RPMI8226 (cell line): ENCODE data around the gene MAP3K19.
A peak's percentile ranks its signal among the peaks of the same experiment; 100 is the strongest.
"Not testable (repeated sequence)": the region's sequence is repeated elsewhere in the genome, so short reads cannot be mapped to it uniquely, and the experiment has no call there.

Source experiments
- DNase-seq: peaks from one replicate; pipeline ENCODE4 v3.0.0-alpha.2; 2015

The MAP3K19 gene

DNA sequence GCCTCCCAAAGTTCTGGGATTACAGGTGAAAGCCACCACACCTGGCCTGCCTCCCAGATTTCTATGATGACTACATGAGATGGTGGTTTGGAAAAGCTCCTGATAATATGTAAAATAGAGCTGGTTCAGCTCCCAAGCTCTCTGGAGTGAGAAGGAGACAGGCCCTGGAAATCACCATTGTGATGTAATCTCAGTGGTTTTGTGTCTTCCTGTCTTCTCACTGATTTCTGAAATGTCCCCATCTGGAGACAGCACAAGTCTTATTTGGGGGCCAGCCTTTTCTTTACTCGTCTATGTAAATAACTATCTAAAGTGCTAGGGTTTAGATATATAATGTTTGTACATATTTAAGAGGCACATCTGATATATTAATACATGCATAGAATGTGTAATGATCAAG is 64.6 kb downstream of the MAP3K19 start:
- no peak for DNase-seq

DNA sequence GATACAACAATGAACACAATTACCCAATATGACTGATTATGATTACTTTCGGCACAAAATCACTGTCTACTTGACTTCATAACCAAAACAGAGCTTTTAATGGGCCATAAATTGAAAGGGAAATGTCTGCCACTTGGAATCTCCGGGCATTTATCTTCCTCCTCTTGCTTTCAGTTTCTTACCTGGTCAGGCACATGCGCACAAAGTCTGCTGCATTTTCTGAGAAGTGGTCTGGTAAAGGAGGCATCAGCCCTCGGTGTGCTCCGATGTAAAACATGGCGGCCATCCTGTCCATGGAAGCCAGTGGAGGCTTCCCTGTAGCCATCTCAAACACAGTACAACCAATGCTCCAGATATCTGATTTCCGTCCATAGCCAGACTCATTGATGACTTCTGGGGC is 66.6 kb downstream of the MAP3K19 start:
- no peak for DNase-seq

DNA sequence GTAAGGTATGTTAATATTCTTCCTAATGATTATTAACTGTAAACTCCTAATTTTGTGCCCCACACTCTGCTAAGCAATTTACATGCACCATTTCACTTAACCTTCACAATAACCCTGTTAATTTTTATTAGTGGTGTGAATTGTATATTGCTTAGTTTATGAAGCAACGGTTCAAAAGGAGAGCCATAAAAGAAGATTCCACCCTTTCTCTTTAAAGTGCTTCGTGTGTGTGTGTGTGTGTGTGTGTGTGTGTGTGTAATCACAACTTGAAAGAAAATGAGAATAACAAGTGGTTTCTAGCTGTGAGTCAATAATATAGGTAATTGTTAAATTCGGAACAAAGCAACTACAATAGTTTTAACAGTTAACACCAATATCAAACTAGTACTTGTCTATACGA is 68.0 kb downstream of the MAP3K19 start:
- DNase-seq, result no peak

DNA sequence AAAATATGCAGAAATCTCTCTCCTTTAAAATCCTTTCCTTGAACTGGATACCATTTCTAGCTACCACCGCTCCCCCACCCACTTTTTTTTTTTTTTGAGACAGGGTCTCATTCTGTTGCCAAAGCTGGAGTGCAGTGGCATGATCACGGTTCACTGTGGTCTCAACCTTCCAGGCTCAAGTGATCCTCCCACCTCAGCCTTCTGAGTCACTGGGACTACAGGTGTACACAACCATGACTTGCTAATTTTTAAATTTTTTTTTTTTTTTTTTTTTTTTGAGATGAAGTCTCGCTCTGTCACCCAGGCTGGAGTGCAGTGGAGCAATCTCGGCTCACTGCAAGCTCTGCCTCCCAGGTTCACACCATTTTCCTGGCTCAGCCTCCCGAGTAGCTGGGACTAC is 70.1 kb downstream of the MAP3K19 start:
- DNase-seq, result peak; percentile 53

DNA sequence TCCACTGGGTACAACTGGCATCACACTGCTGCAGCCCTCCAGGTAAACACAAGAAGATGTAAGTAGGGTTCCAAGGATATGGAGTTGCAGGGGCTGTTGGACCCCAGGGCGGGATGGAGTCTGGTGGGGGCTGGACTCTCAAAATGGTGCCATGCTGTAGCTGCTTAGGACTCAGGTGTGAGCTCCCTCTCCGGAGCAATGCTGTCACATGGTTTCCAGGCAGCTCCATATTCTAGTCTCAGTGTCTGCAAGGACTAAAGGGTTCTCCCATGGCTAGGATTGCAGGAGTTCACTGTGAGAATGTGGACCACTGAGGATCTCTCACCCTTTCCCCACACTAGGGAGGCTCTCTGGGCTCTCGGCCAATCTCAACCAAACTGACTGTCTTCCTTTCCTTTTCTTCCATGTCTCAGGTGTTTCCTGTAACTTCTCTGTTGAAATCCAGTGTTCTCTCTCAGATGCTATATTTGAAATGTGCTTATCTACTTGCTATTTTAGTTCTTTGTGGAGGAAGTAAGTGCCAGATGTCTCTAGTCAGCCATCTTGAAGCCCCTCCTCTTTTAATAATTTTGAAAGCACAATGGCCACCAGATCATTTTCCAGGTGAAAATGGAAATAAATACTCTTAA is 71.1 kb downstream of the MAP3K19 start:
- DNase-seq, result peak; percentile 79

DNA sequence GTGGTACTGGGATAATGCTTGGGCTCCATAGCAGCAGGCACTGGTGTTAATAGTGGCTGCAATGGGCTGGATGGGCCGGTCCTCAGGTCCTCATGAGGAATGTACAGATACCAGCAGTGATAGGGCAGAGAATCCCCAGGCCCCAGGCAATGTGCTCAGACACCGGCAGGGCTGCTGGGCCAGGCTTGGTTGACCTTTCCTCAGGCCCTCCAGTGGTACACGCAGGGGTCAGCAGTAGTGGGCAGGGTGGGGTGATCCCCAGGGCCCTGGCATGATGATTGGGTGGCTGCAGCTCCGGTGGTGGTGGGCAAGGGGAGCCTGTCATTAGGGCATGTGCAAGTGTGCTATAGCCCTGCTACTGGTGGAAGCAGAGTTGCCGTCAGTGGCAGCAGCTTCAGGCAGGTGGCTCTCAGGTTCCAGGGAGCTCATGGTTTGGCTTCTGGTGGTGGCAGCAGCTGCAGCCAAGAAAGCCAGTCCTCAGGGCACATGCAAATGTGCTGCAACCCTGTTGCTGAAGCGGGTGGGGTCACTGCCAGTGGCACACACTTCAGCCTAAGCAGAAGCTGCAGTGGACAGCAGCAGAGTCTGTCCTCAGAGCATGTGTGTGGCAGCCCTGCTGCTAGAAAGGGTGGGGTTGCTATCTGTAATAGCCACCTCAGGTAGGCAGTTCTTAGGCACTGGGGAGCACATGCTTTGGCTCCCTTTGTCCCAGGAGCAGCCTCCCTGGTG is 71.8 kb downstream of the MAP3K19 start:
- DNase-seq, result peak; percentile 91

DNA sequence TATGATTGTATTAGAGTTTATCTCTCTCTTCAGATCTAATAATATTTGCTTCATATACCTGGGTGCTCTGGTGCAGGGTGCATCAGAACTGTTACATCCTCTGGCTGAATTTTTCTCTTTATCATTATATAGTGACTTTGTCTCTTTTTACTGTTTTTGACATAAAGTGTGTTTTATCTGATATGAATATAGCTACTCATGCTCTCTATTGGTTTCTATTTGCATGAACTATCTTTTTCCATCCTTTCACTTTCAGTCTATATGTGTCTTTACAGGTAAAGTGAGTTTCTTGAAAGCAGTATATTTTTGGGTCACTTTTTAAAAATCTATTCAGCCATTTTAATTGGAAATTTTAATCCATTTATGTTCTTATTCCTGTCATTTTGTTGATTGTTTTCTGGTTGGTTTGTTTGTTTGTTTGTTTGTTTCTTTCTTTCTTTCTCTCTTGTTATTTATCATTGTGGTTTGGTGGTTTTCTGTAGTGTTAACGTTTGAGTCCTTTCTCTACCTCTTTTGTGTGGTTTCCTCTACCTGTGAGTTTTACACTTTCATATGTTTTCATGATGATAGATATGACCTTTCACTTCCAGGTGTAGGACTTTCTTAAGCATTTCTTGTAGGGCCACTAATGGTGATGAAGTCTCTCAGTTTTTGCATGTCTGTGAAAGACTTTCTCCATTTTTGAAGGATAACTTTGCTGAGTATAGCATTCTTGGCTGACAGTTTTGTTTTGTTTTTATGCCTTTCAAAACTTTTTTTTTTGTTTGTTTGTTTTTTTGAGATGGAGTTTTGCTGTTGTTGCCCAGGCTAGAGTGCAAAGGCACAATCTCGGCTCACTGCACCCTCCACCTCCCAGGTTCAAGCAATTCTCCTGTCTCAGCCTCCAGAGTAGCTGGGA is 73.8 kb downstream of the MAP3K19 start:
- peak; percentile 44 for DNase-seq

DNA sequence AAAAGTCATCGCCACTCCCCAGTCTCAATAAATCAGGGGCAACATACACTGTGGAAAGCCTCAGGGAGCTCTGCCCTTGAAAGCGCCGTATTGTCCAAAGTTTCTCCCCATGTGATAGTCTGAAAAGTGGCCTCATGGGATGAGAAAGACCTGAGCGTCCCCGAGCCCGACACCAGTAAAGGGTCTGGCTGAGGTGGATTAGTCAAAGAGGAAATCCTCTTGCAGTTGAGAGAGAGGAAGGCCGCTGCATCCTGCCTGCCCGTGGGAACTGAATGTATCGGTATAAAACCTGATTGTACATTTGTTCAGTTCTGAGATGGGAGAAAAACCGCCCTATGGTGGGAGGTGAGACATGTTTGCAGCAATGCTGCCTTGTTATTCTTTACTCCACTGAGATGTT is 80.1 kb downstream of the MAP3K19 start:
- DNase-seq, result not testable (repeated sequence)

DNA sequence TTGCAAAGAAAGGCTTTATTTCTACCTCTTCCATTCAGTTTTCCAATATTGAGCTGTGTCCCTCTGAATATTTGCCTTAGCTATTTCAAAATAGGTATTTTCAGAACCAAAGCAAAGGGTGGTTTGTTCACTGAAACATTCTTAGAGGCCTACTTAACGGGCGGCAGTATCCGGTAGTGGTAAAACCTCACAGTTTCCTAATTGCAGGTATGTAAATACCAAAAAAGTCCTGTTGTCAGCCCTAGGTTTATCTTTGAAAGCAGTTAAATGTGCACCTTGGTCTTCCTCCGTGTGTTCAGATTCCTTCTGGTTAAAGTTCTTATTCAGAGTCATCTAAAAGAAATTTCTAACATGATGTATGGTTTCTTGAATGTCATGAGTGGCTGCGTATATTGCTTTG is 89.8 kb downstream of the MAP3K19 start:
- DNase-seq, result no peak

DNA sequence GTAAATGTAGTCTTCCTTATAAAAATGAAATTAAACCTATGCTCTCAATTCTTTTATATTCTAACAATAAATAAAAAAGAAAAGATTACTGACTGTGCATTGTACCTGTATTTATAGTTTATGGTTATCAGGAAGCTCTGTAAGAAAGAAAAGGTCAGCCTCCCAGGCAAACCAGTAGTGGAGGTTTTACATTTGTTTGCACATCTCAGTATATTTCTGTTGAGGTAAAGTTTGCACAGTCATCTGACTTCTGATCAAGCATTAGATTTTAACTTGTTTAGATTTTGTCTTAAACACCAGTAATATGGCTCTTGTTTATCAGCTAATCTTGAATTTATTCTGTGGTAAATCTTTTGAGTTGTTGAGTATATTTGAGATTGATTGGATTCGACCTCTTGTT is 91.5 kb downstream of the MAP3K19 start:
- DNase-seq, result no peak

DNA sequence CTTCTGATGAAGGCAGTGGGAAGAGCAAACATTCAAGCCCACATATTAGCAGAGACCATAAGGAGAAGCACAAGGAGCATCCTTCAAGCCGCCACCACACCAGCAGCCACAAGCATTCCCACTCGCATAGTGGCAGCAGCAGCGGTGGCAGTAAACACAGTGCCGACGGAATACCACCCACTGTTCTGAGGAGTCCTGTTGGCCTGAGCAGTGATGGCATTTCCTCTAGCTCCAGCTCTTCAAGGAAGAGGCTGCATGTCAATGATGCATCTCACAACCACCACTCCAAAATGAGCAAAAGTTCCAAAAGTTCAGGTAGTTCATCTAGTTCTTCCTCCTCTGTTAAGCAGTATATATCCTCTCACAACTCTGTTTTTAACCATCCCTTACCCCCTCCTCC is 93.2 kb downstream of the MAP3K19 start:
- DNase-seq, result no peak

DNA sequence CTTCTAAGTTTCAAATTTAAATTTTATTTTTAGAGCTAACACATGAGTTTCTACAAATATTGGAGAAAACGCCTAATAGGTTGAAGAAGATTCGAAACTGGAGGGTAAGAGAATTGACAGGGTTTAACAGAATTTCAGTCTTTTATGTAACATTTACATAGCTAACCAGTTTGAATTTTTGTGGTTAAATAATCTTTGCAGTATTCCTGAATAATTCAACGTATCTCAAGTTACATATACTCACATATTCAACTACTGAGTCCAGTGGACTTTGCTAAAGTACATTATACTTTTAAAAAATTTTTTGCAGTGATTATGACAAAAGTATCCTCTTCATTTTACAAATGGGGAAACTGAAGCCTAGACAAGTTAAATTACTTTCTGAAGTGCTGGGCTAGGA is 94.6 kb downstream of the MAP3K19 start:
- no peak for DNase-seq

DNA sequence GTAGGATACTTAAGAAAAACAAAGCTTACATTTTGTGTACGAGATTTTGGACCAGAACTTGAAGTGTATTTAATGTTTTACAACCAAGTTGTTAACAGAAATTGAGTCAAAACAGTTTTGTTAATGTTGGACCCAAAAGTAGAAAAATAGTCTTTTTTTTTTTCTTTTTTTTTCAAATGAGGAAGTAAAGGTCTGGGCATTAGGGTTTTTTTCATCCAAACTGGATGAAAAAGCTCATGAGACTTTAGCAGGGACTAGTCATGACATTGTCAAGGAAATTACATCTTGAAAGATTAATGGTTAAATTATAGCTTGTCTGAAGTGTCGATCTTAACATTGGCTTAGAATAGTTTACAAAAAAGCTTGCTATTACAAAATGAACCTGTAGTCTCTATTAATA is 96.4 kb downstream of the MAP3K19 start:
- no peak for DNase-seq

DNA sequence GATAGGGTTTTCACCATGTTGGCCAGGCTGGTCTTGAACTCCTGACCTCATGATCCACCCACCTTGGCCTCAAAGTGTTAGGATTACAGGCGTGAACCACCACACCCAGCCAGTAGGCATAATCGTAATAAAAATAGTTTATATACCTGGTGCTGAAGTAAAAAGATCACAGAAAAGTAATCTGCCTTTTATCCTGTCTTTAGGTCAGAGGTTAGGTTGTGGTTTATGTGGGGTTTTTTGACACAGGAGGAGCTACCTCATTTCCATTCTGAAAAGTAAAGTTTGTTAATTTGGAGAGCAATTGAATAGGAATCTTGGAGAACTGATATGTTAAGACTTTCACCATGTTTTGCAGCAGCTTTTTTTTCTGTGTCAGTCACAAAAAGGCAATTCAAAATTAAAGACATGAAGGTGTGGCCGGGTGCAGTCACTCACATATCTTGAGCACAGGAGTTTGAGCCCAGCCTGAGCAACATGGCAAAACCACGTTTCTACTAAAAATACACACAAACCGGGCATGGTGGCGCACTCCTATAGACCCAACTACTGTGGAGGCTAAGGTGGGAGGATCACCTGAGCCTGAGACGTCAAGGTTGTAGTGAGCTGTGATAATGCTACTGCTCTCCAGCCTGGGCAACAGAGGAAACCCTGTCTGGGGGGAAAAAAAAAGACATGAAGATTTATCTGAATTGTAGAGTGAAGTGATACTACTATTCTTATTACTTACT is 97.1 kb downstream of the MAP3K19 start:
- DNase-seq, result no peak

DNA sequence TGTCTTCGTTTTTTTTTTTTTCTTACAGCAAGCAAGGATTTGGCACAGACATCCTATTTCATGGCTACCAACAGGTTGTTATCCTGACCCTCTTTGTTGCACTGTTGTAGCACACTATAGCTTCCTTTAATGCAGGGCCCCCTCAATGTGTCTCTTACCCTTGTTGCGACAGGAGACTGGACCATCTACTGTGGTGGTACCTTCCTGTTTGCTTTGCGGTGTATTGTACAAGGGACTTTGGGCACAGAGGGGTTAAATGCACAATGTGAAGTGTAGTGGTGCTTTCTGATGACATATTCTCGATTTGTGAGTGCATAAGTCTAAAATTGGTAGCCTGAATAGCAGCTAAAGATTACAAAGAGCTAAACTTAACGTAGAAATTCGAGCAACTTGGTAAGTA is 101.2 kb downstream of the MAP3K19 start:
- DNase-seq, result no peak

DNA sequence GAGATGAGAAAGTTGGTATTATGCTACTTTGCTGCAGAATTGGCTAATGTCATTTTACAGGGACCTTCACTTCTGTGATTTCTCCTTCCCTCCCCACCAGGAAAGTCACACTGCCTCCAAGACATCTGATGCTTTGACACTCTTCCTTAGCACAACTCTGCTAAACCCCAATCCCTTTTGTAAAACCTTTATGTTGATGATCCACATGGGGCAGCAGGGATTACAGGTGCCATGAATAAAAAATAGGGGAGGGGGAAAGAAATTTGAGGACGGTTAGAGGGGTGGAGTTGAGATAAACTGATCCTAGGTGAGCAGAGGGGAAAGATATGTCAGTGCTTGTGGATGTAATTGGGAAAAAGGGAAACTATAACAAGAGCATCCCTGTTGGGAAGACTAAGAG is 102.3 kb downstream of the MAP3K19 start:
- DNase-seq, result no peak

DNA sequence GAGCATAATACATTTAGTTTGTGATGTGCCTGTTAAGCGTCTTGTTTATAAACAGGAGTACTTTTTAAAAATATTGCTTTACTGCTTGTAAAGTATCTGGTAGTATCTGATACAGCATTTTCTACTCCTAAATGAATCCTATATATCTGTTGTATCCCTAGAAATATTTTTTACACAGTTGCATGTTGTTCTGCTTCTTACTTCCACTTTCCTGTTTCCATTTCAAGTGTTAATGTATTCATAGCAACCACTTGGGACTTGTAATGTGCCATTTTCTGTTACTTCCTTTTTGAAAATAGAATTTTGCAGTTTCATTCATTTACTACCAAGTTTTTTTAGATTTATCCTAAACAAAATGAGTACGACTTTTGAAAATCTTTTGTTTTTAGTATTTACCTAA is 103.7 kb downstream of the MAP3K19 start:
- DNase-seq, result no peak

DNA sequence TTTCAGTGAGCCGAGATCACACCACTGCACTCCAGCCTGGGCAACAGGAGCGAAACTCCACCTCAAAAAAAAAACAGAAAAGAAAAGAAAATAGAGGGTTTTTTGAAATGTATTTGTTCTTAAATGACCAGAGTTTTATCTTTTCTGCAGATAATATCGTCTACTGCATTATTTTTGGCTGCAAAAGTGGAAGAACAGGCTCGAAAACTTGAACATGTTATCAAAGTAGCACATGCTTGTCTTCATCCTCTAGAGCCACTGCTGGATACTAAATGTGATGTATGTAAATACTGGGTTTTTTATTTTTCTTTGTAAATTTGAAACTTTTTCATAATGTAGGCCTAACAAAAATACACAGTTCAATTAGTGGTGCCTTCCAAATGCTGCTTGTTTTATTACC is 110.6 kb downstream of the MAP3K19 start:
- DNase-seq, result no peak

DNA sequence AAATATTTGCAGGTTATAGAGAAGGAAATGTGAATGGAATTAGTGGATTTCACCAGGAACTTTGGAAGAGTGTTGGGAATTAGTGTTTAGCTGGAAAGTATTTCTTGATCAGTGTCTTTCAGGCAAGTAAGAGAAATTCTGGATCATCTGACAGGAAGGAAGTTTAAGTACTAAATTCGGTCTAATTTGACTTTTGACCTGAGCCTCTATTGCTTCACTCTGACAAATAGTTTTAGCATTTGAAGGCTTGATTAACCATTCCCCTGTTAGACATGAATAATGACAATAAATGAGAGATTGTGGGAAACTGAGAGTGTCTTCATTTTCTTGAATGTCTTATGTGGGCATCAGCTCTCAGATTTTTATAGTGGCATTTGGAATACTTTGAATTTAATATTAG is 112.6 kb downstream of the MAP3K19 start:
- DNase-seq, result no peak

DNA sequence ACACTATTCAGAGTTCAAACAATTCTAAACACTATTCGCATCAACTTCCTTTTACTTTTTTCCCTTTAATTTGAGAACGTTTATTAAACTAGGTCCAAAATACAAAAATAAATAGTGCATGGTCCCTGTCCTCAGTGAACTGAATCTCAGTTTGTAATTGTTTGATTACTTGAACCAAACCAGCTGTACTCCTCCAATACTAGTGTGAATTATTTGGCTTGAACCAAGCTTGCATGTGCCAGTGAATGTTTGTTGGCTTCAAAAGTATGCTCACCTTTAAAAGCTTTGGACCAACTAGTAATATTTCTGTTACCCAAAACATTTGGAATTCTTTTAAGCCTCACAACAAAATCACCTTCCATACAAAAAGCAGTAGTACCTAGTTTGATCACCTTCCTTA is 113.1 kb downstream of the MAP3K19 start:
- no peak for DNase-seq

DNA sequence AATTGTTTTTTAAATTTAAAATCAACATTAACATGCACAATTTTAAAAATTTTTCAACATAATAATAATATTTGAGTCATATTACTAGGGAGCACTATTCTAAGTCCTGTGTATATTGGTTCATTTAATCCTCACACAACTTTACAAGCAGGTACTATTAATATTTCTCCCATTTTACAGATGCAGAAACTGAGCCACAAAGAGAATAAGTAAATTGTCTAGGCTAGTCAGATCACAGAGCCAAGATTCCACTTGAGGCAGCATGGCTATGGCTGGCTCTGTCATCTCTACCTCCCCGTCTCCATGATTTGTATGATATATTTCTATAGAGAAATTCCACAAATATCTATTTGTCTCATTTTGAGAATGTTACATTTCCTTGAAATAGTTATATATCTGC is 113.5 kb downstream of the MAP3K19 start:
- DNase-seq, result no peak

DNA sequence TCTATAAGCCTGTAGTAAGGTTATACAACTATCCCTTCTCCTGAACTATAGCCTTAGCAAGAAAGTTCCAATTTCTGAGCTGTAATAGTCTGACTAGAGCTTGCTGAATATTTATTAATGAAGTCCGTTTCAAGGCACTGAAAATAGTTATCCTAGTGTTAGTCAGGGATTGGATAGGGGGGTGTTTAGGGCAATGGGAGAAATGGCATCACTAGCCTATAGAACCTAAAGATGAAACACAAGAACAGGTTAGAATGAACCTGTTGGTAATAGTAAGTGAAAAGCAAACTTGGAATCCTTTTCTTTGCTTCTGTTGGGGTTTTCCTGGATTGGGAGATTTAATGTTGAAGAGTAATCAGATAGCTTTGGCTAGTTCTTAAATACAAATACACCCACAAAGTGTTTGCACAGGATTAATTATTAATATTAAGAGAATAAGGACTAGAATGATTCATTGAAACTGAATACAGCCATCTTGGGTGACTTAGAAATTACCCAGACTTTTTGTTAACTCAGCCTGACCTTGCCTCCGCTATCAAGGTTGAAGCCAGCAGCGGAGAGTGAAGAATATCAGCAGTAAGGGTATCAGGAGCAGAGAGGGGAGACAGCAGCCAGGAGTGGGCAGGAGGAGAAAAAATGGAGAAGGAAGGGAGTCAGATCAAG is 114.3 kb downstream of the MAP3K19 start:
- DNase-seq, result no peak

DNA sequence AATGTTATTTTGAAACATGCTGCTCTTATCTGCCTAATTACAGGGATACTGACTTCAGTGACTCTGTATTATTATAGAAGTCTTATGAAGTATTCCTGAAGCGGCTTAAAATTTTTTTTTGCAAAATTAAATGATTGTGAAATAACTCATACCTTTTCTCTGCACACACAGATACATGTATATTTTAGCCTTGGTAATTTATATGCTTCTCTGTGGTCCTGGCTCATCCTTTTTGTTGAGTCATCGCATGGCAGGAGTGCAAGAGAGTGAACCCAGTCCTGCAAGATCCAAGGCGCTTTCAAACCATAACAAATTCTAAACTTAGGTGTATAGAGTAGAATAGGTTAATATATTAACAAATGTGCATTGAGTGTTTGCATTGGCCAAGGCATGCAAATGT is 120.1 kb downstream of the MAP3K19 start:
- DNase-seq, result no peak
